ENCODE data around the gene SAT1.

DNA sequence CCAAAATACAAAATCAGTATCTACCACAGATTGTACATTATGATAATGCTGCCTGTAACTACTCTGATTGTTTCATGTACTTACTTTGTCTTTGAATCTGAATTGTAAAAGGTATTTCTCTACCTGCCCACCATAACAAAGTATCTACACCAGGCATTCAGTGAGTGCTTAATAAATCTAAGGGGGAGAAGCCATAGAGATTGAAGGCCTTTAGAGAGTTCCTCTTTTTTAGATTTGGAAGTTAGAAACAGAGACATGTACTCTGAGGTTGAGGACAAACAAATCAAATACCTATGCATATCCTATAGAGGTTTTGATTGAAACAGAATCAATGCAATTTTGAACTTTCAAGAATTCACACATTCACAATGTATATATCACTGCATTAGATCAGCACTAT lies 42.7 kb downstream of the SAT1 start:
- TF ChIP-seq, protein P1, sequence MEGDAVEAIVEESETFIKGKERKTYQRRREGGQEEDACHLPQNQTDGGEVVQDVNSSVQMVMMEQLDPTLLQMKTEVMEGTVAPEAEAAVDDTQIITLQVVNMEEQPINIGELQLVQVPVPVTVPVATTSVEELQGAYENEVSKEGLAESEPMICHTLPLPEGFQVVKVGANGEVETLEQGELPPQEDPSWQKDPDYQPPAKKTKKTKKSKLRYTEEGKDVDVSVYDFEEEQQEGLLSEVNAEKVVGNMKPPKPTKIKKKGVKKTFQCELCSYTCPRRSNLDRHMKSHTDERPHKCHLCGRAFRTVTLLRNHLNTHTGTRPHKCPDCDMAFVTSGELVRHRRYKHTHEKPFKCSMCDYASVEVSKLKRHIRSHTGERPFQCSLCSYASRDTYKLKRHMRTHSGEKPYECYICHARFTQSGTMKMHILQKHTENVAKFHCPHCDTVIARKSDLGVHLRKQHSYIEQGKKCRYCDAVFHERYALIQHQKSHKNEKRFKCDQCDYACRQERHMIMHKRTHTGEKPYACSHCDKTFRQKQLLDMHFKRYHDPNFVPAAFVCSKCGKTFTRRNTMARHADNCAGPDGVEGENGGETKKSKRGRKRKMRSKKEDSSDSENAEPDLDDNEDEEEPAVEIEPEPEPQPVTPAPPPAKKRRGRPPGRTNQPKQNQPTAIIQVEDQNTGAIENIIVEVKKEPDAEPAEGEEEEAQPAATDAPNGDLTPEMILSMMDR (IDR thresholded peaks at IDR 0.05) = no peak
- TF ChIP-seq POLR2A (IDR thresholded peaks at IDR 0.05) = no peak
